ENCODE results near the gene CRISPLD2.

DNA sequence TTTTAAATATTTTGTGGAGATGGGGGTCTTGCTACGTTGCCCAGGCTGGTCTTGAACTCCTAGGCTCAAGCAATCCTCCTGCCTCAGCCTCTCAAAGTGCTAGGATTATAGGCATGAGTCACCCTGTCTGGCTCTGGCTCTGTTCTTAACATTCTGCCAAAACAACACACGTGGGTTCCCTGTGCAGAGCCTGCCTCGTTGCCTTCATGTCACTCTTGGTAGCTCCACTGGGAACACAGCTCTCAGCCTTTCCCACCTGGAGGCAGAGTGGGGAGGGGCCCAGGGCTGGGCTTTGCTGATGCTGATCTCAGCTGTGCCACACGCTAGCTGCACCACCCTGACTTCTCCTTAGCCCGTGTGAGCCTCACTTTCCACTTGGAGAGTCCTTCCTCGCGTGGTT is 19.3 kb downstream of the CRISPLD2 start:
- TF ChIP-seq CTCF (IDR thresholded peaks at IDR 0.05) = no peak
- TF ChIP-seq POLR2A (IDR thresholded peaks at IDR 0.05) = no peak

Measured in body of pancreas (tissue), 4 donors.